Panc1 (cell line): ENCODE results near the gene BACH2. TPM values are rescaled to one million over a fixed set of nuclear protein-coding genes. Genes with fewer than 3 reads are reported as not detected.

Experiments used
- ATAC-seq: fragments of 200-7000 bp; cut with Tn5 transposase; 2 replicates; pipeline ENCODE4 v1.9.1; 2020; ENCODE audit warnings: mild to moderate bottlenecking, moderate library complexity
- BruUV-seq: library from RNA; stranded (reverse); fragments of 400-500 nt; replicated peaks from 2 replicates; lab custom pipeline; 2021; lab: Mats Ljungman, UMichigan
- CTCF ChIA-PET: fragments of 300-600 bp; sonication (Branson Sonifier 250); formaldehyde crosslinking; loops from one replicate; lab custom pipeline; 2022; ENCODE audit warnings: antibody characterized with exemption; lab: Charles Lee
- POLR2A ChIA-PET: fragments of 300-600 bp; sonication (Branson Sonifier 250); formaldehyde crosslinking; loops from one replicate; lab custom pipeline; 2022; ENCODE audit warnings: antibody characterized with exemption; lab: Charles Lee
- DNase-seq: peaks from one replicate; pipeline ENCODE4 v3.0.0-alpha.2; 2010; ENCODE audit warnings: low read depth, low spot score
- H3K27ac ChIP-seq: 2 replicates; pipeline ENCODE4 v1.5.1; 2011; ENCODE audit warnings: mild to moderate bottlenecking, low read length, inconsistent platforms
- H3K27me3 ChIP-seq: fragments of 200-500 bp; sonication (Bioruptor generic); 2 replicates; pipeline ENCODE4 v1.6.0; 2014; ENCODE audit warnings: low read length, inconsistent platforms; ENCODE audit not compliant: control insufficient read depth, insufficient read depth
- H3K36me3 ChIP-seq: fragments of 200-500 bp; sonication (Bioruptor generic); 2 replicates; pipeline ENCODE4 v1.5.1; 2014; ENCODE audit warnings: inconsistent platforms, mild to moderate bottlenecking, low read length, moderate library complexity; ENCODE audit not compliant: control insufficient read depth, insufficient read depth
- H3K4me1 ChIP-seq: 2 replicates; pipeline ENCODE4 v1.5.1; 2011; ENCODE audit warnings: inconsistent platforms, mild to moderate bottlenecking, low read length, moderate library complexity; ENCODE audit not compliant: control insufficient read depth, insufficient read depth
- H3K4me3 ChIP-seq, 2 experiments: 2 replicates each; pipeline ENCODE4 v1.5.1; 2011 to 2012; ENCODE audit warnings: low read depth in 2 of 2, low read length in 2 of 2, mild to moderate bottlenecking in 2 of 2, inconsistent platforms in 1 of 2, moderate library complexity in 1 of 2
- H3K9me3 ChIP-seq: fragments of 200-500 bp; sonication (Bioruptor generic); 2 replicates; pipeline ENCODE4 v1.5.1; 2014; ENCODE audit warnings: low read depth, mild to moderate bottlenecking, inconsistent platforms, low read length, moderate library complexity; ENCODE audit not compliant: control insufficient read depth, insufficient read depth
- CTCF ChIP-seq: fragments of 450-650 bp; IDR thresholded peaks from 2 replicates; pipeline ENCODE4 v1.5.1; 2017; ENCODE audit warnings: mild to moderate bottlenecking
- POLR2AphosphoS5 ChIP-seq: IDR thresholded peaks from 2 replicates; pipeline ENCODE4 v1.6.1; 2012; ENCODE audit warnings: mild to moderate bottlenecking, low read depth, low read length, moderate library complexity
- REST ChIP-seq, 2 experiments: IDR thresholded peaks; 2 replicates each; pipeline ENCODE4 v1.6.1; 2011 to 2012; ENCODE audit warnings: low read depth in 2 of 2, control low read depth in 1 of 2, low read length in 1 of 2, mild to moderate bottlenecking in 1 of 2, moderate library complexity in 1 of 2; ENCODE audit not compliant: insufficient read depth in 1 of 2
- SIN3A ChIP-seq: IDR thresholded peaks from 2 replicates; pipeline ENCODE4 v1.6.1; 2012; ENCODE audit warnings: low read depth, mild to moderate bottlenecking, low read length, moderate library complexity, borderline replicate concordance; ENCODE audit not compliant: insufficient read depth
- TCF7L2 ChIP-seq: IDR thresholded peaks from 2 replicates; pipeline ENCODE4 v1.6.1; 2011; ENCODE audit warnings: mild to moderate bottlenecking, low read depth, low read length, inconsistent platforms
- in situ Hi-C: cut with HindIII; loops from 2 replicates; pipeline ENCODE4 v1.10.0; 2016; ENCODE audit warnings: low sequenced_read_pairs, low pct_unique_long_range_greater_than_20kb
- intact Hi-C: fragments of 100-400 bp; cut with micrococcal nuclease; formaldehyde crosslinking; loops from one replicate; pipeline ENCODE4 v1.10.0; 2022; ENCODE audit not compliant: unreplicated experiment
- total RNA-seq: library from RNA; stranded (reverse); gene quantifications from one replicate; pipeline ENCODE4 v1.2.1, GENCODE V29; 2021; ENCODE audit not compliant: unreplicated experiment

Gene BACH2
- total RNA-seq, 1 experiment from 2014 or later, result 1.6 TPM

GRCh38 chr6:90095788-90096187, 200.9 kb downstream of the BACH2 start:
- CTCF ChIA-PET, result no interaction called here
- no peaks in the 10 kb centered on the region for H3K4me1 ChIP-seq
- H3K27me3 ChIP-seq, result no peaks in the 10 kb centered on the region; the same call in 1 of the 2 replicates
- H3K4me3 ChIP-seq, result no peak overlapping the region
- TF ChIP-seq POLR2AphosphoS5, result no peak
- no peak for TF ChIP-seq SIN3A
- TF ChIP-seq REST (IDR thresholded peaks at IDR 0.05; ENCODE audit: insufficient read depth in 1 of 2, low read depth in 2 of 2, low read length in 1 of 2), result no peak
- no peak for TF ChIP-seq CTCF
- TF ChIP-seq TCF7L2, result no peak
- POLR2A ChIA-PET, result no interaction called here
- ATAC-seq, result no peak
- BruUV-seq, result no TSS peak
- DNase-seq, result no peak
- H3K36me3 ChIP-seq, result no peaks in the 10 kb centered on the region
- H3K27ac ChIP-seq, result no peak overlapping the region
- no peaks in the 10 kb centered on the region for H3K9me3 ChIP-seq
- intact Hi-C loops (no loop called here), in situ Hi-C loops (no loop called here)

- Histone ChIP-seq H3K27me3 (no peaks in the 10 kb centered on the region; the same call in 1 of the 2 replicates), H3K9me3 (no peaks in the 10 kb centered on the region), H3K4me1 (no peaks in the 10 kb centered on the region), H3K4me3 (no peak overlapping the region), H3K27ac (no peak overlapping the region), H3K36me3 (no peaks in the 10 kb centered on the region)
- no peak for TF ChIP-seq TCF7L2
- TF ChIP-seq SIN3A, result no peak
- TF ChIP-seq CTCF, result no peak
- no peak for TF ChIP-seq REST (IDR thresholded peaks at IDR 0.05; ENCODE audit: insufficient read depth in 1 of 2, low read depth in 2 of 2, low read length in 1 of 2)
- TF ChIP-seq POLR2AphosphoS5, result no peak
- ChIA-PET POLR2A (no interaction called here), CTCF (no interaction called here)
- DNase-seq (no peak), ATAC-seq (no peak)
- BruUV-seq, result no TSS peak
- intact Hi-C loops, result no loop called here
- in situ Hi-C loops, result no loop called here
These were observed 201.5 kb downstream of the BACH2 start for GRCh38 chr6:90095145-90095544.
